Endothelial cell of umbilical vein (primary cell): Measurements from ENCODE around the gene LARP1.

Source experiments
- POLR2A ChIP-seq: IDR thresholded peaks from 2 replicates; pipeline ENCODE4 v1.6.1; 2012; ENCODE audit warnings: low read depth, mild to moderate bottlenecking, control low read depth, low read length
- POLR2AphosphoS5 ChIP-seq: IDR thresholded peaks from 2 replicates; pipeline ENCODE4 v1.6.1; 2012; ENCODE audit warnings: low read depth, mild to moderate bottlenecking, control low read depth, low read length, moderate library complexity; ENCODE audit not compliant: insufficient read depth

GRCh38 chr5:154761046-154761736 is 6.0 kb downstream of the LARP1 start:
- TF ChIP-seq POLR2AphosphoS5 (no peak), POLR2A (no peak)
